NT2/D1 (cell line): ENCODE measurements around the gene DNAJB6.

Experiments
- SUZ12 ChIP-seq: IDR thresholded peaks from 2 replicates; pipeline ENCODE4 v1.6.1; 2011; ENCODE audit not compliant: insufficient read length, insufficient read depth; ENCODE audit errors: extremely low read depth
- YY1 ChIP-seq: IDR thresholded peaks from 2 replicates; pipeline ENCODE4 v1.6.1; 2011; ENCODE audit not compliant: insufficient read length, insufficient read depth
- ZNF274 ChIP-seq: IDR thresholded peaks from 2 replicates; pipeline ENCODE4 v1.6.1; 2011; ENCODE audit warnings: mild to moderate bottlenecking, low read depth, low read length

GRCh38 chr7:157313645-157314044, 23.2 kb upstream of the DNAJB6 start:
- TF ChIP-seq YY1 (no peak), SUZ12 (no peak), ZNF274 (no peak)
